ENCODE measurements around the gene KANK2.

- TF ChIP-seq CTCF (IDR thresholded peaks at IDR 0.05; ENCODE audit: low read depth, low read length) (no peak), POLR2A (IDR thresholded peaks at IDR 0.05; ENCODE audit: extremely low read depth, insufficient read length) (no peak), MAX (IDR thresholded peaks at IDR 0.05; ENCODE audit: low read depth, low read length) (no peak), MYC (IDR thresholded peaks at IDR 0.05; ENCODE audit: low read depth, low read length) (no peak)
These were observed 11.5 kb upstream of the KANK2 start for GRCh38 chr19:11208561-11209471.

All from NB4 (cell line).